GM12878 (cell line): Measurements from ENCODE around the gene HMCN2. TPM values are rescaled to one million over a fixed set of nuclear protein-coding genes. Genes with fewer than 3 reads are reported as not detected.

Experiments
- ATAC-seq: fragments of 200-7000 bp; cut with Tn5 transposase; 3 replicates; pipeline ENCODE4 v1.9.1; 2020; ENCODE audit warnings: mild to moderate bottlenecking, moderate library complexity
- BruUV-seq: library from RNA; stranded (reverse); fragments of 400-500 nt; replicated peaks from 2 replicates; lab custom pipeline; 2021; lab: Mats Ljungman, UMichigan
- CTCF ChIA-PET: fragments of 300-600 bp; sonication (Branson Sonifier 250); formaldehyde crosslinking; extraction: SDS; loops from one replicate; lab custom pipeline; 2021; ENCODE audit warnings: inconsistent platforms; lab: Yijun Ruan, JAX
- POLR2A ChIA-PET: fragments of 350-600 bp; formaldehyde crosslinking; extraction: SDS; loops from one replicate; lab custom pipeline; 2021; ENCODE audit warnings: inconsistent platforms; lab: Charles Lee
- RAD21 ChIA-PET: fragments of 300-600 bp; sonication (Branson Sonifier 250); formaldehyde crosslinking; loops from one replicate; lab custom pipeline; 2023; ENCODE audit warnings: antibody characterized with exemption; ENCODE audit not compliant: unreplicated experiment; lab: Charles Lee
- SMC1A ChIA-PET: fragments of 300-600 bp; sonication (Branson Sonifier 250); formaldehyde crosslinking; loops from one replicate; lab custom pipeline; 2023; ENCODE audit not compliant: unreplicated experiment, uncharacterized antibody; lab: Charles Lee
- DNase-seq: peaks from one replicate; pipeline ENCODE4 v3.0.0-alpha.2; 2011; ENCODE audit warnings: low read depth, low spot score
- FAIRE-seq: peaks from 3 replicates; lab custom pipeline; 2011; peaks lifted over from hg19 to GRCh38; lab: Jason Lieb, UNC
- H2AFZ ChIP-seq: 2 replicates; pipeline ENCODE4 v1.6.0; 2011; ENCODE audit warnings: low read depth, low read length, control low read depth; ENCODE audit not compliant: control insufficient read depth
- H3K27ac ChIP-seq: 2 replicates; pipeline ENCODE4 v1.5.1; 2011; ENCODE audit warnings: control low read depth; ENCODE audit not compliant: control insufficient read depth, insufficient read depth
- H3K27me3 ChIP-seq, 2 experiments: replicated peaks in 1 of 2; 2 replicates each; pipeline versions ENCODE4 v1.6.0 to v1.6.1; 2011; ENCODE audit warnings: low read length in 1 of 2; ENCODE audit not compliant: control insufficient read depth in 2 of 2, insufficient read depth in 2 of 2
- H3K36me3 ChIP-seq, 2 experiments: 2 replicates each; pipeline ENCODE4 v1.5.1; 2011; ENCODE audit warnings: low read length in 1 of 2; ENCODE audit not compliant: control insufficient read depth in 2 of 2, insufficient read depth in 2 of 2
- H3K4me1 ChIP-seq: 2 replicates; pipeline ENCODE4 v1.6.1; 2011; ENCODE audit warnings: mild to moderate bottlenecking, low read length, moderate library complexity, mixed read lengths; ENCODE audit not compliant: control insufficient read depth, insufficient read depth
- H3K4me2 ChIP-seq: 2 replicates; pipeline ENCODE4 v1.6.0; 2011; ENCODE audit warnings: control low read depth; ENCODE audit not compliant: control insufficient read depth, insufficient read depth
- H3K4me3 ChIP-seq: fragments of 200-600 bp; sonication (generic); 2 replicates; pipeline ENCODE4 v1.5.1; 2016
- H3K79me2 ChIP-seq: 2 replicates; pipeline ENCODE4 v1.6.0; 2011; ENCODE audit warnings: low read length; ENCODE audit not compliant: control insufficient read depth, insufficient read depth
- H3K9ac ChIP-seq: 2 replicates; pipeline ENCODE4 v1.8.0; 2011; ENCODE audit warnings: low read length, control low read depth, mixed read lengths; ENCODE audit not compliant: control insufficient read depth, insufficient read depth
- H3K9me3 ChIP-seq: replicated peaks from 3 replicates; pipeline ENCODE4 v1.5.1; 2011; ENCODE audit warnings: mild to moderate bottlenecking, low read length; ENCODE audit not compliant: control insufficient read depth, insufficient read depth
- H4K20me1 ChIP-seq: 2 replicates; pipeline ENCODE4 v1.6.0; 2011; ENCODE audit not compliant: control insufficient read depth, insufficient read depth
- CHD4 ChIP-seq: fragments of 200-600 bp; sonication (generic); IDR thresholded peaks from 2 replicates; pipeline ENCODE4 v1.6.1; 2016; ENCODE audit warnings: mild to moderate bottlenecking
- FOXM1 ChIP-seq: IDR thresholded peaks from 2 replicates; pipeline ENCODE4 v1.6.1; 2012; ENCODE audit warnings: low read depth, mild to moderate bottlenecking, inconsistent platforms, low read length, moderate library complexity
- HDGF ChIP-seq: fragments of 450-650 bp; IDR thresholded peaks from 2 replicates; pipeline ENCODE4 v1.6.1; 2016; ENCODE audit warnings: antibody characterized with exemption
- MYB ChIP-seq: fragments of 150-350 bp; IDR thresholded peaks from 2 replicates; pipeline ENCODE4 v1.6.1; 2014; ENCODE audit warnings: mild to moderate bottlenecking, low read depth, low read length, borderline replicate concordance
- NR2C2 ChIP-seq: IDR thresholded peaks from 2 replicates; pipeline ENCODE4 v1.6.1; 2011; ENCODE audit warnings: borderline replicate concordance, low read depth; ENCODE audit not compliant: control insufficient read depth, insufficient read length
- POLR2AphosphoS2 ChIP-seq: IDR thresholded peaks from 2 replicates; pipeline ENCODE4 v1.6.1; 2011; ENCODE audit warnings: low read depth, mild to moderate bottlenecking, low read length, improper control_type of control experiment, moderate library complexity
- SUZ12 ChIP-seq: fragments of 200-600 bp; sonication (generic); IDR thresholded peaks from one replicate; pipeline ENCODE4 v1.6.1; 2018; ENCODE audit warnings: antibody characterized with exemption, mild to moderate bottlenecking; ENCODE audit not compliant: unreplicated experiment
- YBX1 ChIP-seq: fragments of 450-650 bp; IDR thresholded peaks from 2 replicates; pipeline ENCODE4 v1.6.1; 2016; ENCODE audit warnings: antibody characterized with exemption
- WGBS: methylation state at CpG from one replicate; pipeline ENCODE4 v1.1.6; 2016; ENCODE audit warnings: low lambda C conversion rate; ENCODE audit not compliant: insufficient replicate concordance, insufficient coverage; ENCODE audit errors: missing lambda C conversion rate; 5-methylcytosine and 5-hydroxymethylcytosine counted together
- in situ Hi-C: fragments of 300-500 bp; cut with MboI; formaldehyde crosslinking; loops from 9 replicates; pipeline ENCODE4 v1.14.3; 2018; ENCODE audit warnings: mixed read lengths
- intact Hi-C: fragments of 100-400 bp; cut with micrococcal nuclease; formaldehyde crosslinking; loops from one replicate; pipeline ENCODE4 v1.14.2; 2022; ENCODE audit not compliant: unreplicated experiment
- polyA plus RNA-seq, 11 experiments: library from polyadenylated mRNA; depleted of rRNA in 4 of 11; unstranded in 6 of 11; stranded (reverse) in 5 of 11; fragments of >200 nt; fragmentation: Nextera tagmentation in 4 of 11; fragmentation: Illumina TruSeq in 1 of 11; extraction: Ambion mirVana in 4 of 11; extraction: Trizol in 1 of 11; gene quantifications; 1 replicate in 1 of 11; 2 replicates in 10 of 11; pipeline versions ENCODE4 v1.2.1 to v1.2.3, GENCODE V29; 2011 to 2016; ENCODE audit warnings: inconsistent platforms in 2 of 11, missing spikeins in 2 of 11, low read depth in 1 of 11
- total RNA-seq, 4 experiments: library from RNA; depleted of rRNA in 3 of 4; stranded (reverse); fragments of >200 nt in 3 of 4; fragmentation: Illumina TruSeq in 1 of 4; extraction: Trizol in 1 of 4; gene quantifications; 2 replicates each; pipeline versions ENCODE4 v1.2.1 to v1.2.3, GENCODE V29; 2013 to 2021
- TF ChIP-seq, protein P1 (sequence below): fragments of 450-650 bp; IDR thresholded peaks from 2 replicates; pipeline ENCODE4 v1.6.1; 2017; ENCODE audit warnings: low read depth, mild to moderate bottlenecking, moderate library complexity
- TF ChIP-seq, protein P2 (sequence below): fragments of 450-650 bp; IDR thresholded peaks from 2 replicates; pipeline ENCODE4 v1.6.1; 2014; ENCODE audit warnings: mild to moderate bottlenecking
- TF ChIP-seq, protein P3 (sequence below), 3 experiments: IDR thresholded peaks in 2 of 3; conservative IDR thresholded peaks in 1 of 3; 2 replicates each; pipeline ENCODE4 v1.5.1; 2011; ENCODE audit warnings: low read depth in 3 of 3, low read length in 3 of 3, mild to moderate bottlenecking in 3 of 3, control low read depth in 2 of 3, moderate library complexity in 2 of 3, inconsistent platforms in 1 of 3, mixed read lengths in 1 of 3; ENCODE audit not compliant: control insufficient read depth in 2 of 3, insufficient read depth in 1 of 3; ENCODE audit errors: extremely low read depth in 1 of 3
- TF ChIP-seq, protein P4 (sequence below): fragments of 450-650 bp; IDR thresholded peaks from 2 replicates; pipeline ENCODE4 v1.6.1; 2018; ENCODE audit warnings: mild to moderate bottlenecking, low read depth, moderate library complexity; ENCODE audit not compliant: partially characterized antibody

Gene HMCN2
- total and polyA plus RNA-seq, 10 of the 15 experiments (the other 5 are each of a cell fraction or from before 2014, with no cell fraction given), result 0.04 TPM; not detected in 9

DNA sequence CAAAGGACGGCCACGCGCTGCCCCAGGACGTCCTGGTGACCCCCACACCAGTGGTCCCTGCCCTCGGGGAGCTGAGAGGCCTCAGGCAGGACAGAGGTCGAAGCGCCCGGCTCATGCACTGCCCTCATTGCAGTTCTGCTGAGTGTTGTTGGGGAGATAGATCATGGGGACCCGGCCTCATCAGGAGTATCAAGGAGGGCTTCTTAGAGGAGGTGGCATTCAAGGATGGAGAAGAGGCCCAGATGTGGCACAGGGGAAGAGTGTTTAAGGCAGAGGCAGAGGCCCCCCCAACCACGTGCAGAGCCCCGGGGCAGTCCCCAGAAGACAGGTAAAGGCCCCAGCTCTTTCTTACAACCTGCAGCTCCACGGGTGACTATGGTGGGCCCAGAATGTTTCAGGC lies 205.4 kb downstream of the HMCN2 start:
- intact Hi-C loops (no loop called here), in situ Hi-C loops (no loop called here)
- no peaks in the 10 kb centered on the region for H4K20me1 ChIP-seq
- TF ChIP-seq, protein P1, sequence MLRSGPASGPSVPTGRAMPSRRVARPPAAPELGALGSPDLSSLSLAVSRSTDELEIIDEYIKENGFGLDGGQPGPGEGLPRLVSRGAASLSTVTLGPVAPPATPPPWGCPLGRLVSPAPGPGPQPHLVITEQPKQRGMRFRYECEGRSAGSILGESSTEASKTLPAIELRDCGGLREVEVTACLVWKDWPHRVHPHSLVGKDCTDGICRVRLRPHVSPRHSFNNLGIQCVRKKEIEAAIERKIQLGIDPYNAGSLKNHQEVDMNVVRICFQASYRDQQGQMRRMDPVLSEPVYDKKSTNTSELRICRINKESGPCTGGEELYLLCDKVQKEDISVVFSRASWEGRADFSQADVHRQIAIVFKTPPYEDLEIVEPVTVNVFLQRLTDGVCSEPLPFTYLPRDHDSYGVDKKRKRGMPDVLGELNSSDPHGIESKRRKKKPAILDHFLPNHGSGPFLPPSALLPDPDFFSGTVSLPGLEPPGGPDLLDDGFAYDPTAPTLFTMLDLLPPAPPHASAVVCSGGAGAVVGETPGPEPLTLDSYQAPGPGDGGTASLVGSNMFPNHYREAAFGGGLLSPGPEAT, result no peak
- TF ChIP-seq FOXM1, result no peak
- no peak for TF ChIP-seq NR2C2
- TF ChIP-seq YBX1, result no peak
- no peak for TF ChIP-seq CHD4
- TF ChIP-seq, protein P2, sequence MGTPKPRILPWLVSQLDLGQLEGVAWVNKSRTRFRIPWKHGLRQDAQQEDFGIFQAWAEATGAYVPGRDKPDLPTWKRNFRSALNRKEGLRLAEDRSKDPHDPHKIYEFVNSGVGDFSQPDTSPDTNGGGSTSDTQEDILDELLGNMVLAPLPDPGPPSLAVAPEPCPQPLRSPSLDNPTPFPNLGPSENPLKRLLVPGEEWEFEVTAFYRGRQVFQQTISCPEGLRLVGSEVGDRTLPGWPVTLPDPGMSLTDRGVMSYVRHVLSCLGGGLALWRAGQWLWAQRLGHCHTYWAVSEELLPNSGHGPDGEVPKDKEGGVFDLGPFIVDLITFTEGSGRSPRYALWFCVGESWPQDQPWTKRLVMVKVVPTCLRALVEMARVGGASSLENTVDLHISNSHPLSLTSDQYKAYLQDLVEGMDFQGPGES, result no peak
- TF ChIP-seq, protein P3, sequence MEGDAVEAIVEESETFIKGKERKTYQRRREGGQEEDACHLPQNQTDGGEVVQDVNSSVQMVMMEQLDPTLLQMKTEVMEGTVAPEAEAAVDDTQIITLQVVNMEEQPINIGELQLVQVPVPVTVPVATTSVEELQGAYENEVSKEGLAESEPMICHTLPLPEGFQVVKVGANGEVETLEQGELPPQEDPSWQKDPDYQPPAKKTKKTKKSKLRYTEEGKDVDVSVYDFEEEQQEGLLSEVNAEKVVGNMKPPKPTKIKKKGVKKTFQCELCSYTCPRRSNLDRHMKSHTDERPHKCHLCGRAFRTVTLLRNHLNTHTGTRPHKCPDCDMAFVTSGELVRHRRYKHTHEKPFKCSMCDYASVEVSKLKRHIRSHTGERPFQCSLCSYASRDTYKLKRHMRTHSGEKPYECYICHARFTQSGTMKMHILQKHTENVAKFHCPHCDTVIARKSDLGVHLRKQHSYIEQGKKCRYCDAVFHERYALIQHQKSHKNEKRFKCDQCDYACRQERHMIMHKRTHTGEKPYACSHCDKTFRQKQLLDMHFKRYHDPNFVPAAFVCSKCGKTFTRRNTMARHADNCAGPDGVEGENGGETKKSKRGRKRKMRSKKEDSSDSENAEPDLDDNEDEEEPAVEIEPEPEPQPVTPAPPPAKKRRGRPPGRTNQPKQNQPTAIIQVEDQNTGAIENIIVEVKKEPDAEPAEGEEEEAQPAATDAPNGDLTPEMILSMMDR (IDR thresholded peaks at IDR 0.05 in 2 of 3, conservative IDR thresholded peaks at IDR 0.05 in 1 of 3; ENCODE audit: control insufficient read depth in 2 of 3, extremely low read depth in 1 of 3, insufficient read depth in 1 of 3, low read depth in 3 of 3, low read length in 3 of 3), result no peak
- TF ChIP-seq SUZ12, result no peak
- no peak for TF ChIP-seq MYB
- TF ChIP-seq HDGF, result no peak
- TF ChIP-seq, protein P4, sequence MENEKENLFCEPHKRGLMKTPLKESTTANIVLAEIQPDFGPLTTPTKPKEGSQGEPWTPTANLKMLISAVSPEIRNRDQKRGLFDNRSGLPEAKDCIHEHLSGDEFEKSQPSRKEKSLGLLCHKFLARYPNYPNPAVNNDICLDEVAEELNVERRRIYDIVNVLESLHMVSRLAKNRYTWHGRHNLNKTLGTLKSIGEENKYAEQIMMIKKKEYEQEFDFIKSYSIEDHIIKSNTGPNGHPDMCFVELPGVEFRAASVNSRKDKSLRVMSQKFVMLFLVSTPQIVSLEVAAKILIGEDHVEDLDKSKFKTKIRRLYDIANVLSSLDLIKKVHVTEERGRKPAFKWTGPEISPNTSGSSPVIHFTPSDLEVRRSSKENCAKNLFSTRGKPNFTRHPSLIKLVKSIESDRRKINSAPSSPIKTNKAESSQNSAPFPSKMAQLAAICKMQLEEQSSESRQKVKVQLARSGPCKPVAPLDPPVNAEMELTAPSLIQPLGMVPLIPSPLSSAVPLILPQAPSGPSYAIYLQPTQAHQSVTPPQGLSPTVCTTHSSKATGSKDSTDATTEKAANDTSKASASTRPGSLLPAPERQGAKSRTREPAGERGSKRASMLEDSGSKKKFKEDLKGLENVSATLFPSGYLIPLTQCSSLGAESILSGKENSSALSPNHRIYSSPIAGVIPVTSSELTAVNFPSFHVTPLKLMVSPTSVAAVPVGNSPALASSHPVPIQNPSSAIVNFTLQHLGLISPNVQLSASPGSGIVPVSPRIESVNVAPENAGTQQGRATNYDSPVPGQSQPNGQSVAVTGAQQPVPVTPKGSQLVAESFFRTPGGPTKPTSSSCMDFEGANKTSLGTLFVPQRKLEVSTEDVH, result no peak
- TF ChIP-seq POLR2AphosphoS2, result no peak
- ChIA-PET SMC1A (no interaction called here), RAD21 (no interaction called here), POLR2A (no interaction called here), CTCF (no interaction called here)
- no peak overlapping the region for H3K9ac ChIP-seq
- no peak overlapping the region for H3K27ac ChIP-seq
- H3K4me3 ChIP-seq, result no peak overlapping the region
- no peaks in the 10 kb centered on the region for H3K79me2 ChIP-seq
- H2AFZ ChIP-seq, result no peak overlapping the region
- H3K4me1 ChIP-seq, result no peaks in the 10 kb centered on the region
- H3K4me2 ChIP-seq, result no peak overlapping the region
- ATAC-seq, result no peak
- H3K27me3 ChIP-seq, result peaks cover 2 to 7% of the 10 kb centered on the region in 2 experiments; a peak in 3 of 4 replicates
- H3K36me3 ChIP-seq, result no peaks in the 10 kb centered on the region
- H3K9me3 ChIP-seq, result no peaks in the 10 kb centered on the region
- no TSS peak for BruUV-seq
- no peak for DNase-seq
- no peak for FAIRE-seq
- WGBS, result 37% methylated on average over 12 of the region's 12 CpGs
